Stimulated activated naive CD4-positive, alpha-beta T cell treated with Interleukin-2 at 50 U/mL for 16 hours (primary cell): ENCODE results near the gene LAPTM4A.
"Not testable (repeated sequence)": the region's sequence is repeated elsewhere in the genome, so short reads cannot be mapped to it uniquely, and the experiment has no call there.

ENCODE experiments used
- DNase-seq: peaks from one replicate; lab custom pipeline; 2025; lab: John Stamatoyannopoulos, UW

LAPTM4A gene

DNA sequence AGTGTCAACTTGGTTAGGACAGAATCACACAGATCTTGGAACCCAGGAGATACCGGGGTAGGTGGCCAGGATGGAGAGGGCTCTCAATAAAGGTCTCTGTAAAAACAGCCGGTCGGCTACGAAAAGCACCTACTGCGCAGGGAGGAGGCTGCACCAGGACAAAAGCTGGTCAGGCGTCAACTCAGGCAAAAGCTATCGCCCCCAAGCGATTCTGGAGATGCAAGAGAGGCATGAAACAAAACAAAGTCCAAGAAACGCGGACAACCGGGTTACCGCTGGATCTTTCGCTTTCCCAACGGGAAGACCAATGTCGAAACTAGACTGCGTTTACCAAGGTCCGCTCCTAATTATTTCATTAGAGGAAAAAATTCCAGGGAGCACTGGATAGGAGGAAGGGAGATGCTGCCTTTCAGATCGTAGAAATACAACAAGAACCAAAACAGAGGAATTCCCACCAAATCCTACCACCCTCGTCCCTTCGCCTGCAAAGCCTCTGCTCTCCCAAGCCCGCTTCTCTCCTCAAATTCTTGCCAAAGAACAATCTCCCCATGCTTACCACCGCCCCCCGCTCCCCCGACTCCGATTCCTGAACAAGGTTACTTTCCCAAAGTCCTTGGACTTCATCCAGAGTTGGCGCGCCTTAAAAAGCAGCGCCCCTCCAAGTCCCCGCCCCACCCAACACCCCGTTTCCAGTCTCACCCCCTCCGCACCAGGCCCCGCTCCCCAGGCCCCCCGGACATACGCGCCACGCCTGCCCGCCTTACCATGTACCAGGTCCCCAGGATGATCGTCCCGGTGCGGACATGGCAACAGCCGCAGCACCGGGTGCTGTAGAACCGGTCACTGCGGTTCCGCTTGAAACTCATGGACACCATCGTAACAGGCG is 539 bp downstream of the LAPTM4A start:
- DNase-seq, result no peak

- peak; percentile 32 for DNase-seq
Measured at GRCh38 chr2:20050104-20050645, 1.3 kb downstream of the LAPTM4A start.

GRCh38 chr2:20049637-20050036 is 1.8 kb downstream of the LAPTM4A start:
- DNase-seq, result no peak

GRCh38 chr2:20048488-20049448 is 2.7 kb downstream of the LAPTM4A start:
- DNase-seq, result no peak

GRCh38 chr2:20045712-20046292 is 5.6 kb downstream of the LAPTM4A start:
- not testable (repeated sequence) for DNase-seq

GRCh38 chr2:20044778-20045177 is 6.7 kb downstream of the LAPTM4A start:
- DNase-seq, result no peak

GRCh38 chr2:20042531-20042930 is 8.9 kb downstream of the LAPTM4A start:
- DNase-seq, result no peak

DNA sequence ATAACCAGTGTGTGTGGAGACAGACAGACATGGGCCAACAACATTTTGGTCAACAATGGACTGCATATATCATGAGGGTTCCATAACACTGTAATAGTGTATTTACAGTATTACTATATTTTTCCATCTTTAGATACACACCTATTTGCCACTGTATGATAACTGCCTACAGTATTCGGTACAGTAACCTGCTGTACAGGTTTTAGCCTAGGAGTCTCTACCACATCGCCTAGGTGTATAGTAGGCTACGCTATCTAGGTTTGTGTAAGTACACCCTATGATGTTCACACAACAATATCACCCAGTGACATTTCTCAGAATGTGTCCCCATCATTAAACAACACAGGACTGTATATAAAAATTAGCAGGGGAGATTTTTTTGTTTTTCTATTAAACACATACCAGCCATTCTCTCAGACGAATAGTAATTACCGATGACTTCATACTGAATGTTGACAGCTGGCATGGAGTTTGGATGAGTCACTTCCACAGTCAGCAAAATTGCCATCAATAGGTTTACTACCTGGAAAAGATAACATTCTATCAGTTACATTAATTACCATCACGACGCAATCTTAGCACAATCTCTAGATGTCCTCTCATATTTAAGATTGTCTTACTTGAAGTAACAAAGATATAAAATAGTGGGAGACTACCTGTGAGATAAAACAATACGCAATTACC is 10.8 kb downstream of the LAPTM4A start:
- DNase-seq, result no peak

GRCh38 chr2:20037660-20038059 is 13.8 kb downstream of the LAPTM4A start:
- no peak for DNase-seq

DNA sequence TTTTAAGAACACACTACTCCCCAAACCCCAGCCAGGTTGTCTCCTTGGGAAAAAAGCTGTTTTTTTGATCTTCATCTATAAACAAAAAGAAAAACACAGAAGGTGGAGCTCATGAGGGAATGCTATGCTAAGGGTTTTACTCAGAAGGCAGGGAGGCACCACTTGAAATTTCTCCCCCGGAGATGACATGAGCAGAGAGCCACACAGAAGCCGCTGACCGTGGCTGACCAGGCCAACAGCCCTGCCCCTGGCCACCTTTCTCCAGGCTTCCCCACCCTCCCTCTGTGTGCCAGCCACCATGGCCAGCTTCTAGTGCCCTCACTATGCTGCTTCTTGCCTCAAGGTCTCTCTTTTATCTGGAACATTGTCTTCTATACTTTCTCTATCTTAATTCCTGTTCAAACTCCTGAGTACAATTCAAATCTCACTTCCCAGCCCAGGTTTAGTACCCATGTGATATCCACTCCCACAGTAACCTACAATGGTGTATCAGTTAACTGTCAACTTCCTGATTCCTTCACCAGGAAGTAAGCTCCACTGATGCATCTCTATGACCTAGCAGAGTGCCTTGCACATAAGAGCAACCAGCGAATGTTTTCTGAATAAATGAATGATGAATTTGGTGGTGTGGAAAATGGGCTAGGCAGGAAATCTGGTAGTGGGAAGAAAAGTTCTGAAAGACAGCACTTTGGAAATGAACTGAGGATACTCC is 15.3 kb downstream of the LAPTM4A start:
- no peak for DNase-seq

DNA sequence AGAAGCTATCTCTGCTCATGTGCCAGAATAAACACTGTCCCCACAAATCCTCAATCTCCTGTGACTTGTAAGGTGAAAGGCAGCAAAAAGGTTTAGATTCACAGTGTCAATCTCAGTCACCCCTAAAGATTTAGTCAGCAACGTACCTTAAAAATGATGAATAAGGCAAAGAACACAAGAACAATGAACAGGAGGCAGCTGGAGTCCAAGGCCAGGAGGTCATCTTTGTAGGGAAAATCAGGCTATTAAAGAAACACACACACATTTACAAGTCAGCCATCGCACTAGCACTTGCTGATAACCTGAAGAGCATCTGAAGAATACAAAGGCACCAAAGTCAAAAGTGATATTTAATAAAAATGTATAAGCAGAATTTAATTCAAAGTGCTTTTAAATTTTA is 16.6 kb downstream of the LAPTM4A start:
- no peak for DNase-seq

DNA sequence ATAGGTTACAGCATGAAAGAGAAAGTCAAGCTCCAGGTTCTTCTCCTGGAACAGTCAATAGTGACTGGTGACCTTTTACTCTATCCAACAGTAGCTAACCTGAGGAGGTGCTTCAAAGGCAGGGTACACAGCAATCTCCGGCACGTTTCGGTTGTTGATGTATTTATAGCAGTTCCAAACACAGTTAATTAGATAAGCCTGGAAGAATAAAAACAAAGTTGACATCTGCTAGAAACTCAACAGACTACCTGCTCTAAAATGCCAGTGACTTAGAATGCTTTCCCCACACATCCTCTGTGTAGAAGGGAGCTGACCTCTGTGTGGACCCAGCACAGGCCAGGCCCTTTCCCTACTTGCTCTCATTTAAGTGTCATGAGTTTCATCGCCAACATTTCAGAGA is 17.2 kb downstream of the LAPTM4A start:
- DNase-seq, result no peak

- no peak for DNase-seq
Measured at GRCh38 chr2:20033322-20033721, 18.1 kb downstream of the LAPTM4A start.

- DNase-seq, result no peak
Measured at GRCh38 chr2:20030224-20030623, 21.2 kb downstream of the LAPTM4A start.

GRCh38 chr2:20027705-20028434 is 23.6 kb downstream of the LAPTM4A start:
- no peak for DNase-seq

DNA sequence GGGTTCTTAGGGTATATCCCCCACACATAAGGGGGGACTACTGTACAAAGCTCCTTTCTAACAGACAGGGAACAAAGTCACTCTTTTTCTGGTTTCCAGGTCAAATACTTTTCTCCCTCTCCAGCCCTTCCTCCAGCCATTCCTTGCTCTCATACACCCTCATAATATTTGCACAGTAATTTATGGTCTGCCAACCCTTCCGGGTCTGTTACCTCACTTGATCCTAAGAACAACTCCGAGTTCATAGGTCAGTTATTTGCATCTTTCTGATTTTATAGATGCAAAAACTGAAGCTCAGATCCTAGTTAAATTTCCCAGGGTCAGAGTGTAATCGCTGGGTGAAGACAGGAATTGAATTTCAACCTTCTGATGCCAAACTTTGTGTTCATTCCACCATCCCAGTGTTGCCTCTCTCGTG is 24.2 kb downstream of the LAPTM4A start:
- DNase-seq, result no peak

DNA sequence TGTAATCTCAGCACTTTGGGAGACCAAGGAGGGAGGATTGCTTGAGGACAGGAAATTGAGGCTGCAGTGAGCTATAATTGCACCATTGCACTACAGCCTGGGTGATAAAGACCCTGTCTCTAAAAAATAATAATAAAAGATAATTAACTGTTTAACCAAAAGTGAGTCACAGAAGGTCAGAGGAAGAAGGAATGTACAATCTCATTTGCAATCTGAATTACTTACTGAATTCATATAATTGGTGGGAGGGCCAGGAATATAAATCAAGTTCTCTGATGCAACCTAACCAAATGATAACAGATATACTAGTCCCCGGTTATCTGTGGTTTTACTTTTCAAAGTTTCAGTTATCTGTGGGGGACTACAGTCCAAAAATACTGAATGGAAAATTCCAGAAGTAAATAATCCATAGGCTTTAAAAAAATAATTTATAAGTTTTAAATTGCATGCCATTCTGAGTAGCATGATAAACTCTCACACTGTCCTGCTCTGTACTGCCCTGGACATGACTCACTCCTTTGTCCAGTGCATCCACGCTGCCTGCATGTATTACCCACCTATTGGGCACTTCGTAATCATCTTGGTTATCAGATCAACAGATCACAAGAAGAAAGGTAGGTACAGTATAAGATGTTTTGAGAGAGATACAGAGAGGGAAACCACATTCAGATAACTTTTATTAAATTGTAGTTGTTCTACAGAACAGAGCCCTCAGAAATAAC is 26.2 kb downstream of the LAPTM4A start:
- DNase-seq, result no peak

- no peak for DNase-seq
Measured at GRCh38 chr2:20023688-20024087, 27.7 kb downstream of the LAPTM4A start.

DNA sequence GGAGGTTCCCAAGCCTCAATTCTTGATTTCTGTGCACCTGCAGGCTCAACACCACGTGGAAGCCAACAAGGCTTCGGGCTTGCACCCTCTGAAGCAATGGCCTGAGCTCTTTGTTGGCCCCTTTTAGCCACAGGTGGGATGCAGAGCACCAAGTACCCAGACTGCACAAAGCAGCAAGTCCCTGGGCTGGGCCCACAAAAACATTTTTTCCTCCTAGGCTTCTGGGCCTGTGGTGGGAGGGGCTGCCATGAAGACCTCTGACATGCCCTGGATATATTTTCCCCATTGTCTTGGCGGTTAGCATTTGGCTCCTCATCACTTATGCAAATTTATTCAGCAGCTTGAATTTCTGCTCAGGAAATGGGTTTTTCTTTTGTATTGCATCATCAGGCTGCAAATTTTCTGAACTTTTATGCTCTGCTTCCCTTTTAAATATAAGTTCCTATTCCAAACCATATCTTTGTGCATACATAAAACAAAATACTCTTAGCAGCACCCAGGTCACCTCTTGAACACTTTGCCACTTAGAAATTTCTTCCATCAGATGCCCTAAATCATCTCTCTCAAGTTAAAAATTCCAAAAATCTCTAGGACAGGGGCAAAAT is 29.9 kb downstream of the LAPTM4A start:
- DNase-seq, result no peak
